ENCODE results near the gene CA10. TPM values are rescaled to one million over a fixed set of nuclear protein-coding genes. Genes with fewer than 3 reads are reported as not detected.

Gene CA10
- total and polyA plus RNA-seq, 2 of the 4 experiments (the other 2 are of a cell fraction) = not detected

GRCh38 chr17:52110923-52111581 is 47.5 kb downstream of the CA10 start:
- no peak for ATAC-seq (ENCODE audit: low read depth)
- H3K4me3 ChIP-seq (ENCODE audit: insufficient read depth, low read depth, low read length) = no peak overlapping the region
- H3K4ac ChIP-seq (ENCODE audit: low read depth, low read length) = no peak overlapping the region
- no peak overlapping the region for H2AK5ac ChIP-seq (ENCODE audit: low read depth, low read length)
- no peaks in the 10 kb centered on the region for H3K79me1 ChIP-seq (ENCODE audit: low read depth in 1 of 2, low read length in 2 of 2)
- H2BK15ac ChIP-seq (ENCODE audit: low read depth, low read length) = no peak overlapping the region
- H3K18ac ChIP-seq (ENCODE audit: low read depth, low read length) = no peak overlapping the region
- DNase-seq = no peak
- H4K91ac ChIP-seq (ENCODE audit: insufficient read depth, low read depth, low read length) = no peak overlapping the region
- no peaks in the 10 kb centered on the region for H4K20me1 ChIP-seq (ENCODE audit: insufficient read depth, low read length)
- POLR2A ChIA-PET (ENCODE audit: unreplicated experiment) = no interaction called here
- no peak overlapping the region for H4K5ac ChIP-seq (ENCODE audit: low read depth, low read length)
- no peak overlapping the region for H3K23ac ChIP-seq (ENCODE audit: low read depth, low read length)
- no peak overlapping the region for H2BK120ac ChIP-seq (ENCODE audit: low read depth, low read length)
- no peak overlapping the region for H3K56ac ChIP-seq (ENCODE audit: extremely low read depth, insufficient read depth, low read length)
- no peak overlapping the region for H2AFZ ChIP-seq (replicated peaks; ENCODE audit: low read length, poor library complexity)
- no peaks in the 10 kb centered on the region for H3K9me1 ChIP-seq (ENCODE audit: insufficient read depth, low read length)
- no peak overlapping the region for H2AK9ac ChIP-seq (replicated peaks; ENCODE audit: low read depth, low read length, poor library complexity)
- intact Hi-C loops (cut with micrococcal nuclease) = no loop called here
- TF ChIP-seq ELK1 (IDR thresholded peaks at IDR 0.05; ENCODE audit: borderline replicate concordance, low read depth, low read length) = no peak
- dilution Hi-C loops (cut with HindIII; ENCODE audit: low sequenced_read_pairs, unreplicated experiment) = no loop called here
- no TSS peak for BruUV-seq (replicated peaks)
- no peak overlapping the region for H3K27ac ChIP-seq (ENCODE audit: insufficient read depth, low read length)
- no peaks in the 10 kb centered on the region for H3K27me3 ChIP-seq (ENCODE audit: control insufficient read depth, insufficient read depth, low read length)
- in situ Hi-C loops (cut with MboI; ENCODE audit: low sequenced_read_pairs) = no loop called here
- CTCF ChIA-PET = no interaction called here
- H4K8ac ChIP-seq (ENCODE audit: low read depth in 2 of 2, low read length in 2 of 2) = no peak overlapping the region
- H3K14ac ChIP-seq (replicated peaks; ENCODE audit: low read depth, low read length) = no peak overlapping the region
- peaks cover 6% of the 10 kb centered on the region for H3K9me3 ChIP-seq (ENCODE audit: control insufficient read depth, insufficient read depth, low read length)
- H3K36me3 ChIP-seq (ENCODE audit: control insufficient read depth, insufficient read depth, low read length) = no peaks in the 10 kb centered on the region
- H2BK5ac ChIP-seq (ENCODE audit: low read depth, low read length, poor library complexity, severe bottlenecking) = no peak overlapping the region
- no CpG with 5 or more reads among the region's 4 CpGs for WGBS, 2 experiments (ENCODE audit: extremely low coverage in 2 of 2, insufficient read length in 1 of 2)
- no peak overlapping the region for H3K4me2 ChIP-seq (ENCODE audit: low read depth, low read length)
- no peak overlapping the region for H2BK20ac ChIP-seq (ENCODE audit: low read depth, low read length)
- H3K4me1 ChIP-seq (ENCODE audit: control insufficient read depth, insufficient read depth, low read length) = no peaks in the 10 kb centered on the region
- no peak overlapping the region for H3K9ac ChIP-seq (ENCODE audit: low read depth, low read length)
